ENCODE data around the gene GJA3.
A peak's percentile ranks its signal among the peaks of the same experiment; 100 is the strongest.

GJA3 gene

DNA sequence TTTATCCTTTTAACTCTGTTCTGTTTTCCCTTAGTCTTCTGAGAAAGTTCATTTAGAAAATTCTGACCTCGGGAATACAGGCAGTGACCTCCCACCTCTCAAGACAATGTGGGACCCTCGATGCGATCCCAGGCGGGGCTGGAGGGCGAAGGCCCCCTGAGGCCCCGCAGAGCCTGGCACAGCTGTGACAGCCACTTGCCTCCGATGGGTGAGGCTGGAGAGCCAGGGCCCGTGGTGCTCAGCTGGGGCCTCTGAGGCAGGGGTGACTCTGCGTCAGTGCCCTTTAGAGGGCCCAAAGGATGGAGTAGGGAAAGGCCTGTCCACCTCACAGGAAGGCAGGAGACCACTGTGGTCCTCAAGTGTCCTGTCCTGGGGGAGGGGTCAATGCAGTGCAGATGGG is 10.3 kb downstream of the GJA3 start:
- no peak for DNase-seq

GRCh38 chr13:20149762-20150161 is 11.1 kb downstream of the GJA3 start:
- no peak for DNase-seq

DNA sequence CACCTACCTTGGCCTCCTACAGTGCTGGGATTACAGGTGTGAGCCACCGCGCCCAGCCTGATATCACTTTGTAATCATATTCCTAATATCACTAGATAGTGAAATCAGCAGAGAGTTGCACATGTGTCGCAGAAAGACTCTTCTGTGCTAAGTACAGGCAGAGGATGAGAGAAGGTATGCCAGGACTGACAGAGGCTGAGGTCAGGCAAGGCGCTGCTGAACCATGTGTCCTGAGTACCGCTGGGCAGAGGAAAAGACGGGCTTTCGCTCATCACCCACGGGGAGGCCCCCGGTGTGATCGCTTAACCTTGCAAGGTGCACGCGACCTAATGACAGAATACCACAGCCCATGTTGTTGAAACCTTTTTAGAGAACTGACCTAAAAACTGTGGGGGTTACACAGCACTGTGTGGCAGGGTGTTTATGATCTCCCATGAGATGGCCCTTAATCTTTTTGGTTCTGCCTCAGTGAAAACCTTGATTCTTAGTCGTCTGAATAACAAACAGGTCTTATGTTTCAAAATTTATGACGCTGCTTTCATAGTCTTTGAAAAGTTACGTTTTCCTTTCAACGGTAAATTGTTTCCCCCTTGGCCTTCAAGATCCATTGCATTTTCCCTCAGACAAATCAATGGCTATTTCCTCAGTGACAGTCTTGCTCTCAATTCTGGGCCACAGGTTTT is 12.2 kb downstream of the GJA3 start:
- DNase-seq = no peak

- DNase-seq = no peak
These were observed 14.5 kb downstream of the GJA3 start for GRCh38 chr13:20146381-20146780.

GRCh38 chr13:20145521-20145920 is 15.3 kb downstream of the GJA3 start:
- no peak for DNase-seq

DNA sequence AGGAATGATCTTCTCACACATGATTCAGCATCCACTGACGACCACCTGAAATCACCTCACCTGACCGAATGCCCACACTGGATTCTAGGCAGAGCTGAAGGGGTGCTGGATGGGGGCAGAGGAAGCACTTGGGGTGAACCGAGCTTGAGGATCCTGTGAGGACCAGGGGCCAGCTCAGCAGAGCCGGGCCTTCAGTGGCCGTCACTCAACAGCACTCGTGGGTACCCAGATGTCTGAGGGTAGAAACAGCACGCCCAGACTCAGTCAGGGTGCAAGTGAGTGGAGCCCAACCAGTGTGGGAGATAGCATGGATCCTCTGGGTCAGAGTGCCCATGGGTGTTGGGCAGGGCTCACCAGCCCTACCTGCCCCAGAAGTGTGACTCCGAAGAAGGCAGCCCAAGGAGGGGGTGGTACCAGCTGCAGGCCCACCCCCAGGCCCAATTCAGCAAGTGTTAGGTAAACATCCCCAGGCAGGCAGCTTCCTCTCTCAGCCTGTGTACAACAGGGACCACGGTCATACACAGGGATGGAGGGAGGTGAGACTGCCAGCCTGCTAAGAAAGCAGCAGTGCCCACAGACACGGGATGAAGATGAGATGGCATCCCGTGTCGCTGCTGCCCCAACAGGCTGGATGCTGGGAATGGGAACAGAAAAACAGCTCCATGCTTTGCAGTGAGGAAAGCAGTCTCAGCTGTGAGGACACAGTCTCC is 16.6 kb downstream of the GJA3 start:
- DNase-seq = no peak

DNA sequence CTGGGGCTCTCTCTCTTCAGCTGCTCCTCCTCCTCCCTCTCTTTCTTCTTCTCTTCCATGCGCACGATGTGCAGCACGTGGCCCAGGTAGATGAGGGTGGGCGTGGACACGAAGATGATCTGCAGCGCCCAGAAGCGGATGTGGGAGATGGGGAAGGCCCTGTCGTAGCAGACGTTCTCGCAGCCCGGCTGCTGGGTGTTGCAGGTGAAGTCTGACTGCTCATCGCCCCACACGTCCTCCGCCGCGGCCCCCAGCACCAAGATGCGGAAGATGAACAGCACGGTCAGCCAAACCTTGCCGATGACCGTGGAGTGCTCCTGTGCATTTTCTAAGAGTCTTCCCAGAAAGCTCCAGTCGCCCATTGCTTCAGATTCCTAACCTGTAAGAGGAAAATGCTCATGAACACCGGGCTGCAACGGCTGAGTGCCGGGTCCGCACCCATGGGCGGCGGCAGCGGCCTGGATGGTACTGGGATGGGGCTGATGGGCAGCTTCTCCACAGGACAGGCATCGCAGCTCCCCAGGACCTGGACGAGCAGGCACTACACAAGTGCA is 17.8 kb downstream of the GJA3 start:
- no peak for DNase-seq

DNA sequence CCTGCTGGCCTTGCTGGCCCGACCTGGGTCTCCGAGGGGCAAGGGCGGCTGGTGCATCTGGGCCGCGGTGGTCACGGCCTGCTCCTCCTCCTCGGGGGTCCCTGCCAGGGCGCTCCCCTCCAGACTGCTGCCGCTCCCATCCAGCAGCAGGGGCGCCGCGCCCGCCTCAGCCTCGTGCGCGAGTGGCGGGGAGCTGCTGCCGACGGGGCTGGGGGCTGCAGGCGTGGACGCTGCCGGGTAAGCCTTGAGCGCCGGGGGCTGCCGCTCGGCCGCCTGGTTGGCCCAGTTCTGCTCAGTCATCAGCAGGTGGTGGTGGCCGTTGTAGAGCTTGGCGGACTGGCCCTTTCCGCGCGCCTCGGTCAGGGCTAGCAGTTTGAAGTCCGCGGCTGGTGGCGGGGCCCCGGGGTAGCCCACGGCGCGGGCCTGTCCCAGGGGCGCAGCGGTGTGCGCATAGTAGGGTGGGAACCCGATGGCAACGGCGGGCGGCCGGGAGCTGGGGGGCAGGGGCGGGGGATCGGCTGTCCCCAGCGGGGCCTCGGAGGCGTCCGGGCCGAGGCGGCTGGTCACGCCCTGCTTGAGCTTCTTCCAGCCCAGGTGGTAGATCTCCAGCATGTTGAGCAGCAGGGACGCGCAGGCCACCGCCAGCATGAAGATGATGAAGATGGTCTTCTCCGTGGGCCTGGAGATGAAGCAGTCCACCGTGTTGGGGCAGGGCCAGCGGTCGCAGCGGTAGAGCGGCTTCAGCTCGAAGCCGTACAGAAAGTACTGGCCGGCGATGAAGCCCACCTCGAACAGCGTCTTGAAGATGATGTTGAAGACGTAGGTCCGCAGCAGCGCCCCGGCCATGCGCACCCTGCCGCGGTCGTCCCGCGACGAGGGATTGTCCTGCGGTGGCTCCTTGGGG is 18.6 kb downstream of the GJA3 start:
- no peak for DNase-seq

GRCh38 chr13:20141238-20142022 is 19.4 kb downstream of the GJA3 start:
- no peak for DNase-seq

- no peak for DNase-seq
These were observed 20.4 kb downstream of the GJA3 start for GRCh38 chr13:20140487-20140886.

DNA sequence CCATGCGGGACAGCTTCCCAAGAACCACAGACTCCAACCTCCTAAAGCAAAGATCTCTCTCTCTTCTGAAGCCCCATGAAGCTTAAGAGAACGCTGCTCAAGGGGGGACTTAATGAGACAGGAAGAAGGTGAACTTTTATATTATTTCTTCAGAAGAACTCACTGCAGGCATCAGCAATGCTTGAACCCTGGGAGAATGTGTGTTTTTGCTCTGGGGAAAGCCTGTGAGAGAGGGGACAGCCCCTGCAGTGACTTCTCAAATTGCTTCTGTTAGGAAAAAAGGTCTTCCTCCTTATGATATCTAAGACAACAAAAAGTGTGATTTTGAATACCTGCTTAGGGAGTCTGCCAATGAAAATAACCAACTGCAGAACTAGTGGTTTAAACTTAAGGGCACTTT is 23.0 kb downstream of the GJA3 start:
- no peak for DNase-seq

DNA sequence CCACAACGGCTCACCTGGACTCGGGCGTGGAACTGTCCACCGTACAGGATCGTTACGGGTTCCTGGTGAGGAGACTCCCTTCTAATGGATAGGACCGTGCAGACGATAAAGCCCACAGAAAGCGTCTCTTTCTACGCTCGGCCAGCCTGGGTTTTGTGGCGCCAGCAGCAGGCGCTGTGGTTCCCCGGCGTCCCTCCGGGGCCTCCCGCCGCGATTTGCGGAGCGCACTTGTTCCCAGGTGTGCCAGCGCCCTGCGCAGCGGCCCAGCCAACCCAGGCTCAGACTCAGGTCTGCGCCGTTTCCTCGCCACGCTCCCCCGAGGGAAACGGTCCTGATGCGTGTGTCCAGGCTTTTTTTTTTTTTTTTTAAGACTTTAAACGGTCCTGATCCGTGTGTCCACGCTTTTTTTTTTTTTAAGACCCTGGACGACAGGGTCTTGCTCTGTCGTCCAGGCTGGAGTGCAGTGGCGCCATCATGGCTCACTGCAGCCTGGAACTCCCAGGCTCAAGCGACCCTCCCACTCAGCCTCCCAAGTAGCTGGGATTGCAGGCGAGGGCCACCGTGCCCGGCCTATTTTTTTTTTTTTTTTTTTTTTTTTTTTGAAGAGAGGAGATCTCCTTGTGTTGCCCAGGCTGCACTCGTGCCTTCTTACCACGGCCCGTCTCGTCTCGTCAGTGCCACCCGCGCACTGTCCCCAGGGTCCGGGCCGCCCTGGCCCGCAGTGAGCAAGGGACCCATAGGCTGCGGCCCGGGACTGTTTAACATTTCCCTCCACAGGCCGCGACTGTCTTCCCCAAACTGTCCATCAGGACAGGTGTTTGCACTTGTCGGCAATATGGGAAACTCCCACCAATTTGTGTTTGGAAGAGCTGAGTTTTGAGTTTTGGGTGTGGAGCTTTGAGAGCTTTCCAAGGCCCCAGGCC is 23.8 kb downstream of the GJA3 start:
- DNase-seq = peak; percentile 55

DNA sequence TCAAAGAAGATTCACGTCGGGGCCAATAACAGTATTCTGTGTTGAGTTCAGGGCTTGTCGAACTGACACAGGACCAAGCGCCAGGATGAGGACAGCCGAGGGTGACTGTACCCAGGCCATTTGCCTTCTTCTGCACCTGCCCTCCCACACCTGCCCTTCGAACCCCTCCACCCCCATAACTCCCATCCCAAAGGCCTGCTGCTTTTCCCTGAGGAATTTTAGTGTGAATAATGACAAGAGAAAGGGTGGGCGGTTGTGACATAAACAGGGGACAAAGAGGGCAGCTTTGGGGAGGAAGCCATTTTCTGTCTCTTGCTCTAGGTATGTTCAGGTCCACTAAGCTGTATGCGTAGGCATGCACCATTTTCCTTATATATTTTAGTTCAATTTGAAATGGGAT is 26.1 kb downstream of the GJA3 start:
- DNase-seq = no peak

- DNase-seq = no peak
These were observed 28.7 kb downstream of the GJA3 start for GRCh38 chr13:20132052-20132634.

DNA sequence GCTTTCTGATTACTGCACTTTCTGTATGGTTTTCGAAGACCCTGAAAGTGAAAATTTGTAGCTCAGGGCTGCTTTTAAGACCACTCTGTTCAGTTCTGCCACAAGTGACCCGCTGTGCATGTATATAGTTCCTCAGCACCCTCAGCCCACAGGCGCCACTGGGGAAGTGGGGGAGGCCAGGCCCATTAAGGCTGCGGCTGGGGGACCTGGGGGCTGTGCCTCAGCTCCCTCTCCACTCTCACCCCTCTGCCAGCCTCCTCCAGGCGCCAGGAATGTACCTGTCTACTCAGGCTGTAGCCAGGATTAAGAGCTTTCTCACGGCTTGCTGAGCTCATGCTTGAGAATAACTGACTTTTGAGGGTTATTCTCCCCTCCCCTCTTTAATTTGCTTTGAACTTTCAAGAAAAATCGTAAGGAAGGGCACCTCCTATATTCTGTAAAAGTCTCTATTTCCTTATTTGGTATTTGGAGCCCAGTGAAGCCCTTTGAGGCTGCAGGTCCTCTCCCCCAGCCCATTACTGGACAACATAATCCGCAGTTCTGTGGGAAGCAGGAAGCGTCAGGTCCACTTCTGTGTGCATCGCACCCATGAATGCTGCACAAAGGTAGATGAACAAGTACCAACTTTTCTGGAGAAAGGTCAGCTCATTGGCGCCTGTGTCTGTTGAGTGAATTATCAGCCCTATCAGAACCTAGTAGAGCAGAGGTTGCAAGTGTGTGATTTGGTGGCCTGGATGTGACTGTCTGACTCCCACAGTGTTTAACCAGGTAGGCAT is 29.6 kb downstream of the GJA3 start:
- no peak for DNase-seq

DNA sequence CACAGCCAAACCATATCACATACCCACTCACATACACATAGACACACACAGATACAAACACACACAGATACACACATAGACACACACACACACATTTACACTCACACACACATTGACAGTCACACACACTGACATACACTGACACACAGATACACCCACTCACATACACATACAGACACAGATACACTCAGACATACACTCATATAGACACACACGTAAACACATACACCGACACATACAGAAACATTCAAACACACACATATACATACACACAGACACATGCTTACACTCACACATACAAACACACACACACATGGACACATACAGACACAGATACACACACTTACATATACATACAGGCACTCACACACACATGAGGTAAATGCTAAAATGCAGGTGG is 30.2 kb downstream of the GJA3 start:
- no peak for DNase-seq

GRCh38 chr13:20130012-20130411 is 30.8 kb downstream of the GJA3 start:
- DNase-seq = no peak

DNA sequence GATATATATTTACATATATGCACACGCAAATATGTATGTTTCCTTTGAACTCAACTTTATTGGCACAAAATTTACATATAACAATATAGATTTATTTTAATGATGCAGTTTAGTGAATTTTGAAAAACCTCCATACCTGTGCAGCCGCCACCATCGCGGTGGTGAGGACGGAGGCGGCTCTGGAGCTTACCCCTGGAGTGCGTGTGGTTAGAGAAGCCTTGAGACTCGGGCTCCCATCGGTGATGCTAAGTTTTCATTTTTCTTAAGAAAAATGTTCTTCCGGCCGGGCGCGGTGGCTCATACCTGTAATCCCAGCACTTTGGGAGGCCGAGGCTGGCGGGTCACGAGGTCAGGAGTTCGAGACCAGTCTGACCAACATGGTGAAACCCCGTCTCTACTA is 31.8 kb downstream of the GJA3 start:
- no peak for DNase-seq

GRCh38 chr13:20128459-20128931 is 32.4 kb downstream of the GJA3 start:
- no peak for DNase-seq

All from stimulated activated CD4-positive, alpha-beta T cell treated with anti-CD3 and anti-CD28 coated beads, Interleukin-12 subunit alpha, Interleukin-12 subunit beta, amount 100 ng/mL, for 4 hours (primary cell).